HUDEP-2 (cell line): ENCODE data around the gene FBLN2.

Experiments
- DNase-seq, 76 experiments: peaks; one replicate each; lab custom pipeline; 2025; ENCODE audit not compliant: unreplicated experiment in 76 of 76; lab: John Stamatoyannopoulos, UW

The FBLN2 gene

DNA sequence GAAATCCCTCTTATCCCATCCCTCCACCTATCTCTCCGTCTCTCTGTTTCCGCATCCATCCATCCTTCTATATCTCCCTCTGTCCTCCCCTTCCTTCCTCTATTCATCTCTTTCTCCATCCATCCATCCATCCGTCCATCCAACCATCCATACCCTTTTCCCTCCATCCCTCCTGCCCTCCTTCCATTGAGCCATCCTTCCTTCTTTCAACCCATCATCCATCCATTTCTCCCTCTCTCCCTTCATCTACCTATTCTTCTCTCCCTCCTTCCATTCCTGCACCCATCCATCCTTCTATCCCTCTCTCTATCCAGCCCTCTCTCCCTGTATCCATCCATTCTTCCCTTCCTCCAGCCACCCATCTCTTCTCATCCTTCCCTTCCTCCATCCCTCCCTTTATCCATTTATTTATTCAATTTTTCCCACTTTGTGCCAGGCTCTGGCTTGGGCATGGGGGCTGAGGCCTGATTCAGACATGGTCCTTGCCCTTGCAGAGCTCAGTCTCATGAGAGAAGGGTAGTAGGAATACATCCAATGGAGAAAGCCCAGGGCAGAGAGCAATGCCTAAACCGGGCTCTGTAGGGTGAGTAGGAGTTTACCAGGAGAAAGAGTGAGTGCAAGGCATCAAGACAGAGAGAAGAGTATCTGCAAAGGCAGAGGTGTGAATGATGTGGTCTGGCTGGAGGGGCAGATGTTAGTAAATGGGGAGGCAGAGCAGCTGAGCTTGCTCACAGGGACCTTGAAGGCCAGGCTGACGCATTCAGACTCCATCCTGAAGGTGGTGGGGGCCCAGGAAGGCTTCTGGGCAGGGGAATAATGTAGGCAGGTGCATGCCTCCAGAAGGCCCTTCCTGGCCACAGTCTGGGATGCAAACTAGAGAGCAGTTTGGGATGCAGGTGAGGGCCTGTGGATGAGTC lies 19.5 kb upstream of the FBLN2 start:
- no peak for DNase-seq

DNA sequence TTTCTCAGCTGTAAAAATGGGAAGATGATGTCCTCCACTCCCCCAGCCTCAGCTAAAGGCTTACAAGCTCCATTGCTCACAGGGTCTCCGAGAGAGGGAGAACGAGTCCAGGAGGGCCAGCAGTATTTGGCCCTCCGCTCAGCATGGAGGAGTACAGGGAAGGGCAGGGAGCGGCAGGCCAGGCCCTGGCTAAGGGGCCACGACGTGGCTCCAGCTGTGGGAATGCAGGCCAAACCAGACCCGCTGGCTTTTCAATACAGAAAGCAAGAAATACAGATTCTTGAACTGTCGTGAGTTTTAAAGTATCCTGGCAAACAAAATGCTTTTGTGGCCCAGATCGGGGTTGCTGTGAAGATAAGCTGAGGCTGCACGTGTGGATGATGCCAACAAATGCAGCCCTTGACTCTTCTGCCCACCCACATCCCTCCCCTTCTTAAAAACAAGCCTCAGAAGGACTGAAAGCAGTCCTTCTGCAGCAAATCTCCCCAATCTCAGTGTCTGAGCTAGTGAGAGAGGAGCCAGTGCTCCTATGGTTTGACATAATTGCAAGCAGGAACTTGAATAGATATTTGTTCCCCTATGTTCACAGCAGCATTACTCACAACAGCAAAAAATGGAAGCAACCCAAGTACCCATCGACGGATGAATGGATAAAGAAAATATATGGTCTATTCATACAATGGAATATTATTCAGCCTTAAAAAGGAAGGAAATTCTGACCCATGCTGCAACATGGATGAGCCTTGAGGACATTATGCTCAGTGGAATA lies 18.5 kb upstream of the FBLN2 start:
- no peak for DNase-seq

DNA sequence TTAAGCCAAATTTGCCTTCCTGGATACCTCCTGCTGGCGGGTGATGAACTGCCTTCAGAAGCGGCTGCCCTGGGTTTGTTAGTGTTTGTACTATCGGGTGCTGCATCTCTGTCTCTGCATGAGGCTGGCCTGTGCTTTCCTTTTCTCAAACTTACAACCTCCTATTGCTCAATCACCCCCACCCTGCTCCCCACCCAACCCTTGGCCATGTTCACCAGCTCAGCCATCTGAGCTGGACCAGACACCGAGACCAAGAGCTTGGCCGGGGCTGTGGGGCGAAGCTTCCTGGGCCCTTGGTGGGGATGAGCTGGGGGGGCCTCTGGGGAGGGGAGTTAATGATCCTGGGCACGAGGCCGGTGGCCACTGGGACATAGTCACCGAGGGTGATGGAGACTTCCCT lies 16.8 kb upstream of the FBLN2 start:
- no peak for DNase-seq

DNA sequence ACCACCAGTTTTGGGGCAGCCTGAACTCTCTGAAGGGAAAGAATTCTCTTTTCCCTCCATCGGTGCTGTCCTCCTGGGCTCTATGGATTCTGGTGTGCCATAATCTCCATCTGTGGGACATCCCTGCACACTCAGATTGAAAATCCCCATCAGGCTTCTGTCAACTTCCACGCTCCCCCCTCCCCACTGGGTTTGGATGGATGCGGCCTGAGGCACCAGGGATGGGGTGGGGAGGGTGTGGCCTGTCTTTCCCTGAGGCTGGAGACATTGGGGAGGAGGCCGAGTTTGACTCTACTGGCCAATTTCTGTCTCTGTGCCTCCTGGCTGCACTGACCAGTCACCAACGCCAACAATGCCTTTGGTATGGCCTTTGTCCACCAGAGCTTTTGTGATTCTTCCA lies 16.3 kb upstream of the FBLN2 start:
- no peak for DNase-seq

DNA sequence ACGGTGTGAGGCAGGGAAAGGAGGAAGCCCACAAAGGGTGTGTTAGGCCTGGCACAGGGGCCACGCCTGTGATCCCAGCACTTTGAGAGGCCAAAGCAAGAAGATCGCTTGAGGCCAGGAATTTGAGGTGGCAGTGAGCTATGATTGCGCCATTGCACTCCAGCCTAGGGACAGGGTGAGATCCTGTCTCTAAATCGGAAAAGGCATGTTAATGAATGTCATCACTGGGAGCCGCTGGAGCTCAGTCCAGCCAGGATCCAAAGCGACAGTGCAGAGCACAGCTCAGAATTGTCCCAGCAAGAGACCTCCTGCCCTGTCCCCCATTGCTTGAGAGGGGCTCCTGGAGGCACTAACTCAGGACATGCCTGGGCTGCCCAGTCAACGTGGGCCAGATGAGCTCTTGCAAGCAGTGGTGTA lies 15.0 kb upstream of the FBLN2 start:
- no peak for DNase-seq

DNA sequence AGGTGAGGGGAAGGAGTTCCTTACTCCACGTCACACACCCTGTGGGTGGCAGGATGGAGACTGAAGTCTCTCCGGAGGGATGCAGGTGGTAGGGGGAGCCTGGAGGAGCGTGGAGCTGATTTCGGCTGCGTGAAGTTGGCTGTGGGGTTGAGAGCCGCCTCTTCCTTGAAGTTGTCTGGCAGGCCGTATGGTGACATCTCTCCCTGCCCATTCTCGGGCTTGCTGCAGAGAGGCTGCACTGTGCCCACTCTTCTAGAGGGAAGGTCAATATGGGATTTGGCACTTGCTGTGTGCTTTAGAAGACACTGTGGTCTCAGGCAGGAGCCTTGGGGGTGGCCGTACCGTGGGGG lies 13.4 kb upstream of the FBLN2 start:
- no peak for DNase-seq

DNA sequence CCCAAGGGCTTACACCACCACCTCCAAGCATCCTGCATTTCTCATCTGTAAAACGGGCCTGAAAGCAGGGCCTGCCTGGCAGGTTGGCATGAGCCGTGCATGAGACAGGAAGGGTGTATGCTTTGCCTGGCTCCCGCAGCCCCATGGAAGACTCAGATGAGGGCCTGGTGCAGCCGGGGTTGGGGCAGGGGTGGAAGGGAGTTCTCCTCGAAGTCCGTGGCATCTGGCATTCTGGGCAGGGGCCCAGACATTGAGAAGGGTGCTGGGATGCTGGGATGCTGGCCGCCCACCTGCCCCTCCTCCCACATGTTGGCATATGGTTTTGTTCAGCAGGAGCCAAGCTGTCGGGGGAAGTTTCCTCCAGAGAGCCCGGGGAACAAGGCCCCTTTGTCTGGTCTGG lies 13.0 kb upstream of the FBLN2 start:
- no peak for DNase-seq

DNA sequence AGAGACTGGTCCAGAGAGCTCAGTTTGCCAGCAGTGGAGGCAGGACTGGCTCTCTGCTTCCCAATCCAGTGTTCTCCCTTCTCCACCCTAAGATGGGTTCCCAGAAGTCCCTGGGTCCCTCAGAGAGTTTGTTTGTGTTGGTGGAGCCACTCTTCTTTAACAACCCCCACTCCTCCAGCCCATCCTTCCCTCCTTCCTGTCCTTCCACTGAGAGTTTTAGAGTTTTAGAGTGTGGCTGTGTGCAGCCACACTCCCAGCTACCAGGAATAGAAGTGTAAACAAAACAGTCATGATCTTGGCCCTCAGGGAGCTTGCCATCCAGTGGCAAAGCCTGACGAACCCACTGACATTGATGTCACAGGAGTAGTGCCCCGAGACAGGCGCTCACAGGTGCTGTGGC lies 12.5 kb upstream of the FBLN2 start:
- DNase-seq: no peak

DNA sequence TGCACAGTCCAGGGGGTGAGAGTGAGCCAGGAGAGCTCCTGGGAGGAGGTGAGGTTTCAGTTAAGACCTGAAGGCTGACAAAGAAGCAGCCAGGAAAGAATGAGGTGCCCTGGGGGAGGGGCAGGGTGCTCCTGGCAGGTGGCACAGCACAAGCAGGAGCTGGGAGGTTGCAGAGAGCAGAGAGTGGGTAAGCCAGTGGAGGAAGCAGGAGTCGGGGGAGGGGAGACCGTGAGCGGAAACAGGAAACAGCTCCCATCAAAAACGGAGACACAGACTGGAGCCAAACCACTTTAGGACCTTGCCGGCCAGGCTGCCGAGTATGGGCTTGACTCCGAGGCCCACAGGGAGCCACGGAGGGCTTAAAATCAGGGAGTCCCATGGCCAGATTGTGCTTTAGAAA lies 12.1 kb upstream of the FBLN2 start:
- DNase-seq: no peak

DNA sequence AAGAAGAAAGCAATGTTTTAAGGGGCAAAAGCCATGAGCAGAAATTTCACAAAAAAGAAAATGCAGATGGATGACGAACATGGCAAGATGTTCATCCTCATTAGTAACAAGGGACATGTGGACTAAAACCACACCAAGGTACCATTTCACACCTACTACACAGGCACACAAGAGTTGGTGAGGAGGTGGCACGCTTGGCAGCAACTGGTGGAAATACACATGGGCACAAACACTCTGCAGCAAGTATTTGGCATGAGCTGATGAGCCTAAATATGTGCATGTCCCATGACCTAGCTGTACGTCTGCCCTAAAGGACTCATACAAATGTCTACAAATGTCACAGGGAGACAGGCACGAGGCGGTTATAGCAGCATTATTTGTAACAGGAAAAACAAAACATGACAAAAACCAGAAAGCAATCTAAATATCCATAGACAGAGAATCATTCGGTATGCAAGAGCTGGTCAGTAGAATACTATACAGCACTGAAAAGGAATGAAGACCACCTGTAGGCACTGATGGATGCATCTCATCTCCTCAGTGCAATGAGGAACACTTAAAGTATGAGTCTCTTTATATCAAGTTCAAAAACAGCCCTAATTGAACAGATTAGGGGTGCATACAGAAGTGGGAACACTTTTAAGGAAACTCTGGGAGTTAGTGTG lies 11.5 kb upstream of the FBLN2 start:
- DNase-seq: no peak

DNA sequence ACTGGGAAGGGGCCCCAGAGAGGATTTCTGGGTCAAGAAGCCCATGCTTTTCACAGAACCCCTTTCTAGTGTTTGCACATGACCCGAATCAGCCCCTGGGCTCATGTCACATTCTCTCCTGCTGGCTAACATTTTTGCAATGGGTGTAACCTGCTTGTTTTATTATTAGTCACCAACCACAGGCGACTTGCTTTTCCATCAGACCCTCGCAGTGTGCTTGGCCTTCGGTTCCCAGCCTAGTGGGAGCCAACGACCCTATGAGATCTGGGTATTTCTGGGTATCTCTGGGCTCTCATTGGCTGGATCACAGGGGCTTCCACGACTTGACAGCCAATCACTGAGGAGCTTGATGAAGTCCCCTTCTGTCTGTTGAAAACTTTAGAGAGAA lies 11.0 kb upstream of the FBLN2 start:
- peak in 9 of 76 experiments; percentile 15 to 60 (median 28) for DNase-seq

DNA sequence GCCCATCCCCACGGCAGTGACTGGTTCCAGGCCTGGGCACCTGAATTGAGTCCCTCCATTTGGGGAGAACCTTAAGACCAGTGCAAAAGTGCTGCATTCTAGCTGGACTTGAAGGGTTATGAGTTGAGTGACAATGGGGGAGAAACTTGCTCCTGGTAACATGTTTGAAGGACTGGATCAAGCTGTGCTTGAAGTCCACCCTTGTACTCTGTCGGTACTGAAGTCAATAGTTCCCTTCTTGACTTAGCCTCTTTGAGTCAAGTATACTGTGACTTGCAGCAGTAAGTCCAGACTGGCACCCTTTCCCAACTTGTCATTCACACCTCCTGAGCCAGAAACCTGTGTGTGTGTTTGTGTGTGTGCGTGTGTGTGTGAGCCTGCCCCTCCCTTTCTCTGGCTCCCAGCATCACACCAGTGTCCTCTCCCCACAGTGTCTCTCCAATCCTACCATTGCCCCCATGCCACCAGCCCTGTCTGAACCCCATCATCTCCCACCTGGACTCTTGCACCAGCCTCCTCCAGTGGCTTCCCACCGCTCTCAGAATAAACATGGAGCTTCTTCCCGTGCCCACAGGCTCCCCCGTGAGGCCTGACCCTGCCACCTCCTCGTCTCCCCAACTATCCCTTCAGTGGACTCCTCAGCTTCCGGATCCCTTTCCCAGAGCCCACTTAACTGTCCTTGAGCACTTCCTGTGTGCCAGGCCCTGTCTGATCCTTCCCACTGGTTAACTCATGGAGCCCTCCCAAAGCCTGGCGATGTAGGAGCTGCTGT lies 10.2 kb upstream of the FBLN2 start:
- DNase-seq: no peak

DNA sequence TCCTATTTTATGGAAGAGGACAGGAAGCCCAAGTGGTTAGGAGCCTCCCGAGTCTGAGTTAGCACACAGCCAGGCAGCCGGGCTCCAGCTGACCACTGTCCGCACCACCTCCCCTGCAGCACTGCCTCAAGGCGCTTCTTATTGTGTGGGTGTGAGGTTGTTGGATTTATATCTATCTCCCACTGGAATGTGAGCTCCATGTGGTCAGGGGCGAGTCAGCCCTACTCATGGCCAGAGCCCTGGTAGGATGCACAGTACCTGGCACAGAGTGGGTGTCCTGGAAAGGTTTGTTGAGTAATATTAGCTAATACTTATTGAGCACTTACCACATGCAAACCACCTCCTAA lies 9.7 kb upstream of the FBLN2 start:
- no peak for DNase-seq

DNA sequence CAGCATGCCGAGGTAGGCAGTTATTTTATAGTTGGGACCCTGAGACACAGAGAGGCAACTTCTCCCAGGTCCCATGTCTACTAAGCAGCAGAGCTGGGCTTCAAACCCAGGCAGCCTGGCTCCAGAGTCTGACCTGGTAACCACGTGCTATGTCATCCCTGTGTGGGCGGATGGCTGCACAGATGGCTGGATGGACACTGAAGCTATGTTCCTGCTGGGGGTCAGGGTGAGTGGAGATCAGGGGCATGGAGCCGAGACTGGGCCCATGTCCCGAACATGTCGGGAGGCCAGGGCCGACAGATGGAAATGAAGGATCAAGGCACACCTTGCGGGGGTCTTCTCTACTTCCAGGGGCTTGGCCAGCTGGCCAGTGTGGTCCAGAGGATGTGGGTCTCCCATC lies 9.3 kb upstream of the FBLN2 start:
- no peak for DNase-seq

DNA sequence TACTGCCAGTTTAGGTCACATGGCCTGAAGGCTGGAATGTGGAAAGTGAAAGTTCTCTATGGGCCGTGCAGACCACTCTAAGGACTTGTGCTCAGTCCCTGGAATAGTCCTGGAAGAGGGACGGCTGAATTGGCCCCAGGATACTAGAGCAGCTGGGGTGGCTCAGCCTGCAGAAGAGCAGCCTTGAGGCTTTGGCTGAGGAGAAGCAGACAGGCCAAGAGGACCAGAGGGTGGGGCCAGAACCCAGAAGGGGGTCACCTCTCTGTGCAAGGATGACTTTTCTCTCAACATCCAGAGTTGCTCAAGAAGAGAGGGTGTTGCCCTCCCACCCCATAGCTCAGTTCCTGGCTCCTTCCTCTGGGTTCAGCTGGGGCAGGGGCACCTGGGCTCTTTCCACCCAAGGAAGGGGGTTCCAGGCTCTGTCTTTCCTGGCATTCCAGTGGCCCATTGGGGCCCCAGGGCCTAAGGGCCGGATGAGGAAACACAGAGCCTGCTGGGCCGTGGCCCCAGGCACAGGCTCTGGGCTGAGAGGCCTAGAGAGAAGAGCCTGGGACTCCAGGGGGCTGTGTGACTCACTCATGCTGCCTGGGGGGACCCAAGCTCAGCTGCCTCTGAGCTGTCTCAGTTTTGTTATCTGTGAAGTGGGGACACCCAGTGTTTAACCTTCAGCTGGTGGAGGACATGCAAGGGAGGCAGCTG lies 8.5 kb upstream of the FBLN2 start:
- no peak for DNase-seq

DNA sequence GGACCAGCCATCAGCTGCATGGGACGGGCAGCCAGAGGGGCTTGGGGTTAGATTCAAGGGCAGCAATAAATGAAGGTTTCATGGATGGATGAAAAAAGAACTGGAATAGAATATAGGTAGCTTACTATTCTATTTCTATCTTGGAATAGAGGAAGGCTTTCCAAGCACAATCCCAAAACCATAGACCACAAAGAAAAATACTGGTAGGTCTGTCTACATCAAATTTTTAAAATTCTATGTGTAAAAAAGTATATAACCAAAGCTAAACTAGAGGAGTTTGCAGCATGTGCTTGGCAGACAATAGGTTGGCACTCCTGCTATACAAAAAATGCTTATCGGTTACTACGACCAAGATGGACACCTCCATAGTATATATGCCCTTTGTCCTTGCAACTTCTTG lies 7.2 kb upstream of the FBLN2 start:
- DNase-seq: no peak

DNA sequence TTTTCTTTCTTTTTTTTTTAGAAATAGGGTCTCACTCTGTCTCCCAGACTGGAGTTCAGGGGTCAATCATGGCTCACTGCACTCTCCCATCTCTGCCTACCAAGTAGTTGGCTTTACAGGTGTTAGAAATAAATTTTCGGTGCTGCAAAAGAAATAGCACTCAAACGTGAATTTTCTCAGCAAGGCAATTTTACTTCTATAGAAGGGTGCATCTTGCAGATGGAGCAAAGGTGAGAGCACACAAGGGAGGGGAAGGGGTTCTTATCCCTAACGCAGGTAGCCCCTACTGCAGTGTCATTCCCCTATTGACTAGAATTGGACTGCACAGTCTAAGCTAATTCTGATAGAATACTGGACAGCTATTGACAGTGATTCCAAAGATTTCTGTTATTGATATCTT lies 6.8 kb upstream of the FBLN2 start:
- DNase-seq: no peak

DNA sequence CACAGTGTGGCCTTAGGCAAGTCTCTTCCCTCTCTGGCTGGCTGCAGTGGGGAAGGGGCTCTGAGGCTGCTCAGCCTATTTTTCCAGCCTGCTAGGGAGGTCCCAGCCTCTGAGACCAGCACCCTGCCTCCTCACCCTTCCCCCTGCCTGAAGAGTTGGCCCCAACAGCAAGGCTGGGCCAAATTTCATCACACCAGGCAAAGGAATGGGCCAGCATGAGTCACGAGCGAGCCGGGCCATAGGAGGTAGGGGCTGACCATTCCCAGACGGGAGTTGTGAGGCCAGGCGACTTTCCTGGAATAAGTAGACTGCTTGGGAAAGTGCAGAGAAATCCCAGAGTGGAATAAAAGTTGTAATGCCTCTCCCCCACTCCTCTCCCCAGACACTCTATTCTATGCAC lies 5.7 kb upstream of the FBLN2 start:
- no peak for DNase-seq

DNA sequence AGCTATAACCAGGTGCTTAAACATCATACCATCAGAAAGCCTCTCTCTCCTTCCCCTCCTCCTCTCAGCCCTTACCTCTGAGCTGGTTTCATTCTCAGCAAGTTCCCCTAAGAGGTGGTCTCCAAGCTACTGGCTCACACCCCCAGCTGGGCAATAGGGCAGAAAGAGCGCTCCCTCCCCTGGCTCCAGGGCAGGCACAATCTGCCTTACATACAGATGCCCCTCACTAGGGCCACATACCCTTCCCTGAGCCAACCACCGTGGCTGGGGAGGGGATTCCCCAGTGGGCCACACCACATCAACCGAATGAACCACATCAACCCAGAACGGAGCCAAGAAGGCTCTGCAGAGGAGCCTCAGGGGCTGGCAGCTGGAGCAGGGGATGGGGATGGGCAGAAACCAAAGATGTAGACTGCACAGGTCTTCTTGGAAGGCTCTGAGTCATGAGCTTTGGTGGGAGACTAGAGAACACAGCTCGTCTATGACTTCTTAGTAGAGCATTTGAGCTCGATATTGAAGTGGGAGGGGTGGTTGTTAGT lies 4.6 kb upstream of the FBLN2 start:
- peak in 2 of 76 experiments; percentile 12 to 20 for DNase-seq
